Keratinocyte (primary cell): ENCODE measurements around the gene METTL27.

Experiments
- CTCF ChIP-seq, 3 experiments: IDR thresholded peaks in 1 of 3; conservative IDR thresholded peaks in 1 of 3; optimal IDR thresholded peaks in 1 of 3; 2 replicates in 2 of 3; 3 replicates in 1 of 3; pipeline versions ENCODE3 to v1.5.1; 2011; ENCODE audit warnings: low read length in 3 of 3, mild to moderate bottlenecking in 3 of 3, moderate library complexity in 2 of 3, control low read depth in 1 of 3, inconsistent platforms in 1 of 3; ENCODE audit not compliant: insufficient read depth in 2 of 3; ENCODE audit errors: extremely low read depth in 1 of 3
- EZH2 ChIP-seq: IDR thresholded peaks from one replicate; pipeline ENCODE4 v1.6.1; 2012; ENCODE audit warnings: inconsistent platforms, mild to moderate bottlenecking, low read length, moderate library complexity

DNA sequence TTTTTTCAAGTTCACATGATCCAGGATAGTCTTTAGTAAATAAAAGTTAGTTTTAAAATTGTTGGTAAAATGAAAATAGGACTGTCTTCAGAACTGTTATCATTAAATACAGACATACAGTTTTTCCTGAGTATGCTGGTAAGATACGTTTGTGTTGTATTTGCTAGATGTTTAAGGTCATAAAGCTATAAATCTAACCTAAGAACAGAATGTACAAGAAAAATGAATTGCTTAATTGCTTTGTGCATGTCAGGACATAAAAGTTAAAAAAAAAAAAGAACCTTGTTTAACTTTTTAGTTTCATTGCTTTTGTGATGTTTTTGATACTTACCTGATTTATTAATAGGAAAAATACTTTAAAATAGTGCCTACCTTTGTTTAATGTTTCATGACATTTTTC lies 40.7 kb downstream of the METTL27 start:
- TF ChIP-seq EZH2 (no peak), CTCF (optimal IDR thresholded peaks at IDR 0.05 in 1 of 3, IDR thresholded peaks at IDR 0.05 in 1 of 3, conservative IDR thresholded peaks at IDR 0.05 in 1 of 3; ENCODE audit: extremely low read depth in 1 of 3, insufficient read depth in 2 of 3, low read length in 3 of 3) (no peak)
